Ramos (cell line): Measurements from ENCODE around the gene ARHGAP20.
"Not testable (repeated sequence)": the region's sequence is repeated elsewhere in the genome, so short reads cannot be mapped to it uniquely, and the experiment has no call there.

Experiments used
- in situ Hi-C: fragments of 300-500 bp; cut with MboI; formaldehyde crosslinking; loops from one replicate; pipeline ENCODE4 v1.14.3; 2022; ENCODE audit warnings: low sequenced_read_pairs; ENCODE audit not compliant: unreplicated experiment

ARHGAP20 gene

DNA sequence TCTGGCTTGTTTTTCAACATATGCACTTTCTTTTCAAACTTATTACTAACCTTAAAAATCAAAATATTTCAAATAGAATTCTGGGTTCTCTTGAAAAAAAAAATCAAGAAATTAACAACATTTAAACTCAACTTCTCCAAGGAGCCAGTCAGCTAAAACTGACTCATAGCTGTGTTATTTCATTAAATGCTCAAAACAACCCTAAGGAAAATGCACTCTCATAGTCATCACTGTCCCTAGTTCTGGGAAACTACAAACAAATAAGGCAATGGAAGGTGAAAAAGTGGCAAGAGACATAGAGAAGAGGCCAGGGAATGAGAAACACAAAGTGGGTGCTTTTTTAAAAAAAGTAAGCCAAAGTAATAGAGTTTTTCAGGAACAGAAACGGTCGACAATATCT is 4.1 kb upstream of the ARHGAP20 start:
- in situ Hi-C loops, result no loop called here

DNA sequence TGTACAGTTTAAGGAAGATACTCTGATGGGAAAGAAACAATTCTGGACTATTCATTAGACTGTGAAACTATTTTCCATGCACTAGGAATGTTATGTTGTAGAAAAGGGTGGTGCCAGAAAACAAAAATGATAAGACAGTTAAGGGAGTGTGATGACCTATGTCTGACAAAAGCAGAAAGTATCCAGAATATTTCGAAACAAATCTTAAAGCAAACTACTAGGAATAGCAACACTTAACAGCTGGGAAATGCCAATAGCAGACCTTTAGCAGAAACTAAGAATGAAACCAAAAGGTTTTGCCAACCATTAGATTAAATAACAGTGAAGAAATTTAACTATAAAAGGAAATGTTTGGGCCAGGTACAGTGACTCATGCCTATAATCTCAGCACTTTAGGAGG is 3.3 kb upstream of the ARHGAP20 start:
- in situ Hi-C loops, result no loop called here

DNA sequence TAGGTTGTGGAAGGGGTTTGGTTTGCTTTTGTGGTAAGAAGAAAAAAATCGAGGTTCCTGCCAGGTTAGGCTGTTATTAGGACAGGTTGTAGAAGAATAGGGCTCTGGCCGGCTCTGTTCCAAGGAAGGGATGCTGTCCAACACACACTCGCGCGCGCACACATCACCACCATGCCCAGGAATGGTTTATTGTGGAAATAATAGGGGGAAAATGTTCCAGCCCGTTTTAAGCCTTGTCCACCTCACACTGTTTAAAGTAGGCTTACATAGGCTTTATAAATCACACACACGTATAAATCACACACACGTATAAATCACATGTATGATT is 1.2 kb upstream of the ARHGAP20 start:
- in situ Hi-C loops, result no loop called here

DNA sequence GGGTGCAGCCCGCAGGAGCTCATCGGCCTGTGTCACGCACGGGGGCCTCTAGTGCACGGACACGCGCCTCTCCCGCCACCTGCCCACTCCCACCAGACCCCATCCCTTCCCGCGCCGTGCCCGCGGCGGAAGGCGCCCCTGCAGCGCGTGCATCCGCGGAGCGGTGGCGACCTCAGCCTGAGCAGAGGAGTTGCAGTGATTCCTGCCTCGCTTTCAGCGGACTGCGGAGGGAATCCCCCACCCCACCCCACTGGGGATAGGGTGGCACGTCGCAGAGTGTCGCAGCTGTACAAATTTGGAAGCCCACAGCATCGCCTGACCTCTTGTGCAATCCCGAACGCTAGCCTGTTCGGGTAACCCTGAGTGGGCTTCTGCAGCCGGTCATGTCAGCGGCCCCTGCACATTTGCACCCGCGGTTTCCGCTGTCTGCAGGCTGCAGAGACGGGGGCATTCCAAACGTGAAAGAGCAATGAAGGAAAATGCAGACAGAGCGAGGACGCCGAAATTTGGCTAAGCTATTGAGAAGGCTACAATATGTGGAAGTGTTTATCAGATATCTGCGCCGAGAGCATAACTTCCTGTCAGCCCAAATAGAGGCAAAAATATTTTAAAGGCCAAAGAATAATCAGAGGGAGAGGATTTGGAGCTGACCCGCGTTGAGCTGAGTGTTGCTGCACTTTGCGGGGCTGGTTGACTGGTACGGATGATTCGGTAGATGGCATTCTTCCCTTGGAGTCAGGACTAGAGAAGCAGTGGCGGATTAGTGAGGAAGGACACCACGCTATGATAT is 617 bp upstream of the ARHGAP20 start:
- in situ Hi-C loops, result no loop called here

DNA sequence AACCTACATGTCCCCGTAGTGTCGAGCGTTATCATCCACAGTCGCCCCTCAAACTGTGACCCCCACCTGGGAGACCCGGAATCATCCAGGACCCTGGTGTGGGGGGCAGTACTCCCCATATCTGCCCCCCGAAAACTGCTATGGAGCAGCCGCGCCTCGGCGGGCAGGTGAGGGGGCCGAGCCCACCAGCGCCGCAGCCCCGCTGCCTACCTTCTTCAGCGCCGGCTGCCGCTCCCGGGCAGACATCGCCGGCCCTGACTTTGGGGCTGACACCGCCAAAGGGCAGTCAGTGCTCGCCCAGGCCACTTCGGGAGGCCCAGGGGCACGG is 825 bp downstream of the ARHGAP20 start:
- in situ Hi-C loops, result no loop called here

DNA sequence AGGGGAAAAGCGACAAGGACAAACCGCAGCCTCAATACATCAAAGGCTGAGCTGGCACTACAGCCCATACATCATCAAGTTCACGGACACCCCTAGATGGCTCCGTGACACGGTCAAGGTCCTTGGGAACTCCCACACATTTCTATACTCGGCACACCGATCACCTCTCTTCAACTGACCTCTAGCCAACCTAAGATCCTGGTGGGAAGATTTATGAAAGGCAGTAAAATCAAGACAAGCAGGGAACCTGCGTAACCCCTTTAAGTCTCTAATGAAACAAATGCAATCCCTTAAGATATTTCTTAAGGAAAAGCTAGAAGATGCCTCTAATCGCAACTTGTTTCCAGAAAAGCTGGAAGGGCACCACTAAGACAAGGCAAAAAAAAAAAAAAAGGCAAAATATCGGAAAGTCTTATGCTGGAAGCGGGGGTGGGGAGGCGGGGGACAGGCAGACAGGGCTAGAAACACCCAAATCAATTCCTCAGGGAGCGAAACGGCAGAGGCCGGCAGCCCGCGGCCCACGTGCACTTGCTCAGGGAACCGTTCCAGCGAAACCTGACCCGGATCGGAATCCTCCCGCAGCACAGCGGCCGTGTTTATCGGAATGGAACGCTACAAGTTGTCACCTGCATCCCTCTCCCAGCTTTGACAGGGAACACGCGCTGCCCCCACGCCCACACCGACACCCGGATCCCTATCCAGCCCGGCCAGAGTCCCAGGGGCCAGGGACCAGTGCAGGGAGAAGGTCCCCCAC is 1.4 kb downstream of the ARHGAP20 start:
- in situ Hi-C loops, result no loop called here

DNA sequence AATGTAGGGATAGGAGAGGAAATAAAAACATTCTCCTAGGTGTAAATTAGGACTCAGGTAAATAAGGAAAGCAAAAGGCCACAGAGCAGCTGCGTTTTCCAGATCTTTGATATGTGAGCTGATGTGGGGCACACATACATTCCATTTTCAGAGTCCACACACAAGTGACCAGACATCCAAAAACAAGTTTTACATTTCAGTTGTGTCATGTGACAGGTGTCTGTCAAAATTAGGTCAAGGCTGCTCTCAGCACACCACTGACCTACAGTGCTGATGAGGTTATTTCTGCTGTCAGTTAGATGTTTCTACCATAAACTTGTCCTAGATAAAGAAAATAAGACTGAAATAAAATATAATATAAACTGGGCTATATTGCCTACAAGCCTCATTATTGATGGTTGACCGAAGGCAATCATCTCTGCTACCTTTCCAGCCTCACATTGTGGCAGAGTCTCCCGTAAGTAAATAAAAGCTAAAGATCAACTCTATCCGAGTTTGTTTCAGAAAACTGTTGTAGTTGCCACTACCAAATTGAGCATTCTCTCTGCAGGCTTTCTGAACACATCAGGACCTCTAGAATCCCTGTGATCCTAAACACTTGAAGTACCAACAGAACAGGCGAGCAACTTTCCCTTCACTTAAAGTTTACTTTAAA is 7.9 kb downstream of the ARHGAP20 start:
- in situ Hi-C loops, result no loop called here

DNA sequence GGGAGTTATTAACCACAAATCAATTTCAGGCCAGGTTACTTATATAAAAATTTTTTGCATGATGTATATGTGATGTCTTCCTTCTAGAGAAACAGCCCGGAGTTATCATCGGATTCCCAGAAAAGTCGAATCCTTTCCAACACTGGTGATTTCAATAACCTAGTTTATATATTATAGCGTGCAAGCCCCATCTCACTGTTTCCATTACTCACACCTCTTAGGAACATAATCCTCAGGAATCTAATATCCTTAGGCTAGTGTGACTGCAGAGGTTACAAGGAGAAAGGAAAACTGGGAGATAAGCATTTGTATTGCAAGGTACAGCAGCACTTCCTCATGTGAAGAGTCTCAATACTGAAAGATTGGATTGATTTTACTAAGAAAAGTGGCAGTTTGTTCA is 20.3 kb downstream of the ARHGAP20 start:
- in situ Hi-C loops, result no loop called here

DNA sequence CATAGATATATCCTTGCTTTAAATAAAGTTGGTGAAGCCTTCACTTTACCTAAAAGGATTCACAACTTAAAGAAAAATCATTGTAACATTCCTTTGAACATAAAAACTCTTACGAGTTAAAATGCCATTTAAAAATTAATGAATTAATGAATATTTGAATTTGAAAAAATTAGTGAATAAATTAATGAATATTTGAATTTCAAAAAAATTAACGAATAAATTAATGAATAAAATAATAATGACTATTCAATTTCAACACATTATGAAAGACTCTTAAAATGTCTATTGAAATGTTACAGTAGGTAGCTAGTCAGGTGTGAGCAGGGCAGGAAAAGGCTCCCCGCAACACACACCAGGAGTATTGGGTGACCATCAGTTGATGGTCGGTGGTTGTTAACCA is 22.9 kb downstream of the ARHGAP20 start:
- in situ Hi-C loops, result no loop called here

DNA sequence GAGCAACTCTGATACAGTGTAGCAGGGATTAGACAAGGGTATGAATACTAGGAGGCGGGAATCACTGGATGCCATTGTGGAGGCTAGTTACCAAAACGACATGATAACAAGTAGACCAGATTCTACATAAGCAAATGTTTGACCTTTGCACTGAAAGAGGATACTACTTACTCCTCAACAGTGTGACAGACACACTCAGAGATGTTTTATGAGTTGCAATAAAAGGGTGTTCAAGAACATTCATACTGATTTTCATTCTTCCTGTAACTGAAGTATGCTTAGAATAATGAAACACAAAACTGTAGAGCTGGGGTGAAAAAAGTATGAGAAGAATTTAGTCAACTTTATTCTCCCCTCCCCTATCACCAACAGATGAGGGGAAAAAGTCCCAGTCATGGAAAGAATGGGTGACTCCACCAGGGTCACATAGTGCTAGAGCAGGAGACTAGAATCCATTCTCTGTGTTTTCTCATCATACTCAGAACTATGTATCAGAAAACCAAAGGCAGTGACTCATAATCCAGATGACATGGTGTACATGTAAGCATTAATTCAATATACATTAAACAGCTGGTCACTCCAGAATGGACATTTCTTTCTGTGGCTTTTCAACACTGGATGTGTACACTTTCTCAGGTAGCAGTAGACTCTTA is 32.8 kb downstream of the ARHGAP20 start:
- in situ Hi-C loops, result no loop called here

DNA sequence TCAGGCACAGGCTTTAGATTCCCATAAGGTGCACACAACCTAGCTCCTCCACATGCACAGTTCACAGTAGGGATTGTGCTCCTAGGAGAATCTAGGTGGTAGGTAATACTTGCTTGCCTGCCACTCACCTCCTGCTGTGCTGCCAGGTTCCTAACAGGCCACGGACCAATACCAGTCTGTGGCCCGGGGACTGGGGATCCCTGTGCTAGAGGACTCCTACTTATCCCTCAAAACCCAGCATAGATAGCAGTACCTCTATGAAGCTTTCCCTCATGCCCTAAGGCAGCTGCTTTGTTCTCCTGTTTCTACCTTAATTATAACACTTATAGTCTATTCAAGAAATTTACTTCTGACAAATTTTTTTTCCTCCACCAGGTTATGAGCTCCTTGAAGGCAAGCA is 36.7 kb downstream of the ARHGAP20 start:
- in situ Hi-C loops, result no loop called here

DNA sequence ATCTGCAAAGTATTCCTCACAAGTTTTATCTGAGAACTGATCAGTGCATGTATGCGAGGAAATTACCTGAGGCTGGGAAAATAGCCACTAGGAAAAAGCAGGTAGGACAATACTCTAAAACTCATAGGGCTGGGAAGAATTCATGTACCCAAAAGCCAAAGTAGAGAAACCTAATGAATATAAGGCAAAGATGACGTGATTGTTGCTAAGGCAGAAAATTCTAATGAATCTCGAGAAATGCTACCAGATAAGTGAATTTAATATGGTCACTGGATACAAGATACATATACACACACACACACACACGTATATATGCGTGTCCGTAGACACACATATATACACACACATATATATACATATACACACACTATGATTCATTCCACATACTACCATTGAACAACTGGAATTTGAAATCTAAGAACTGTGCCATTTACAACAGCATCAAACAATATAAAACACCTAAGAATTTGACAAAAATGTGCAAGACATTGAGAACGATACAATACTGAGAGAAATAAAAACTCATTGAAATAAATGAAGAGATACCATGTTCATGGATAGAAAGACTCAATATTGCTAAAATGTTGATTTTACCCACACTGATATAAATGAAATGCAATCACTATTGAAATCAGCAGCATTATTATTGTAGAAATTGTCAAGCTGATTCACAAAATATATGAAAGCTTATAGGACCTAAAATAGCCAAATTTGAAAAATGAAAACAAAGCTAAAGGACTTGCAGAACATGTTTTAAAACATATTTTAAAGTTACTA is 46.4 kb downstream of the ARHGAP20 start:
- in situ Hi-C loops, result no loop called here

DNA sequence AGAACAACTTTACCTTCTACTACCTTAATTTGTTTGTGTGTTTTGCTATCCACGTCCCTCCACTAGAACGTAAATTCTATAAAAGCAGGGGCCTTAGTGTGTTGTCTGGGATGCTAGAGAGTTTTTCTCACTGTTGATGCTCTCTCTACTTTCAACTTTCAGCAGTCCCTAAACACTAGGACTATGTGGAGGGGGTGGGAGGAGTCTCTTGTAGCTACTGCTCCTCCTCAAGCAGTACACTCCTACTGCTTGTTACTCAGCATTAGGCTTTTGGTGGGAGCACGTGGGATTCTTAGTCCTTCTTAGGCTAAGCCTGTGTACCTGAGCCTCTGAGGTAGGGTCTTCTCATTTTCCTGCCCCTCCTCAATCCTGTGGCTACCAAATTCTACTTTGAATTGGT is 56.3 kb downstream of the ARHGAP20 start:
- in situ Hi-C loops, result no loop called here

DNA sequence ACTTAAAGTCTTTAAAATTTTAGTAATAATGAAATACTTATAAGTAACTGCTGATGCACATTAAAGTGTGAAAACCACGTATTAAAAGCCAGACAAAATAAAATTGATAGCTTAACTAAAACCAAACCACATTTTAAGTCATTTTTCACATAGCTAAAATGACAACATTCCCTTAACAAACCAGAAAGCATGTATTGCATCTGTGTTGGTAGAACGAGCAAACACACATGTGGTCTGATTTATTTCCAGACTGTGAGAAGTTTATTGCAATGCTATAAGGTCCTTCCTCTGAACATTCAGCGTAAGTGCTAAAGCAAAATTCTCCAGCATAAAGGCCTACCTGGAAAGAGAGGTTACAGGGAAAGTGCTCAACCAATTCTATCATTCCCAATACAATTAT is 57.8 kb downstream of the ARHGAP20 start:
- in situ Hi-C loops, result no loop called here

DNA sequence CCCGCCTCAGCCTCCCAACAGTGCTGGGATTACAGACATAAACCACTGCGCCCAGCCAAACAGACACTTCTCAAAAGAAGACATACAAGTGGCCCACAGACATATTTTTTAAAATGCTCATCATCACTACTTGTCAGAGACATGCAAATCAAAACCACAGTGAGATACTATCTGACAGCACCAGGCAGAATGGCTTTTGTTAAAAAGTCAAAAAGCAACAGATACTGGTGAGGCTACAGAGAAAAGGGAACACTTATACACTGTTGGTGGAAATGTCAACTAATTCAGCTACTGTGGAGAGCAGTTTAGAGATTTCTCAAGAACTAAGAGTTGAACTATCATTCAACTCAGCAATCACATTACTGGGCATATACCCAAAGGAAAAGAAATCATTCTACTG is 67.0 kb downstream of the ARHGAP20 start:
- in situ Hi-C loops, result no loop called here

DNA sequence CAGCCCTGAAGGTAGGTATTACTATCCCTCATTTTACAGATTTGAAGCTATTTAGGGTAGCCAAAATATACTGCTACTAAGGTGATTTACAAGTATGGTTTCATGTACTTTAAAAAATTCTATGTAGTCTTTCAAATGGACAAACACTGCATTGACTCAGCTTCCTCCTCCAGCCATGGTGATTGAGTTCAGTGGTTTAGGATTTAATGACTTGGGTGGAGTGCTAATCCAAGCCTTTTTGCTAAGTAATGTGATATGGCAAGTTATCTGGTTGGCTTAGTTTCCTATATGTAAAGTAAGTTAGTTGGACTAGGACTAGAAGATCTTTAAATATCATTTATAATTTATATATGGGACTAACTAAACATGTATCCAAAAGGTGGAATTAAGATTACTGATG is 77.9 kb downstream of the ARHGAP20 start:
- in situ Hi-C loops, result no loop called here

DNA sequence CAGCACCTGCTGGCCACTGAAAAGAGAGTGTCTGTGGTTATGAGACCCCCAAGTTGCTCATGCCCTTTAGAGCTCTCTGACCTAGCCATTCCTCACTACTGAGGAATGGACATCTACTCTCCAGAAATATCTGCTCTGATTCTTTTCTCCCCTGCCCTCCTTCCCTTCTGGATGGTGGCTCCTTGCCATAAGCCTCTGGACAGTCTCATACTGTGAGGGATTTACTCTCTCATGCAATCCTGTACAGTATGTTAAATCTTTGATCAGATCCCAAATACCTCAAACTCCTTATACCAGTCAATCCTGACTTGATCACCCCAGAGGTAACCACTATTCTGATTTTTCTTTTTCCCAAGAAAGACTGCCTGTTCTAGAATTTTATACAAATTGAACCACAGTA is 80.7 kb downstream of the ARHGAP20 start:
- in situ Hi-C loops, result no loop called here

DNA sequence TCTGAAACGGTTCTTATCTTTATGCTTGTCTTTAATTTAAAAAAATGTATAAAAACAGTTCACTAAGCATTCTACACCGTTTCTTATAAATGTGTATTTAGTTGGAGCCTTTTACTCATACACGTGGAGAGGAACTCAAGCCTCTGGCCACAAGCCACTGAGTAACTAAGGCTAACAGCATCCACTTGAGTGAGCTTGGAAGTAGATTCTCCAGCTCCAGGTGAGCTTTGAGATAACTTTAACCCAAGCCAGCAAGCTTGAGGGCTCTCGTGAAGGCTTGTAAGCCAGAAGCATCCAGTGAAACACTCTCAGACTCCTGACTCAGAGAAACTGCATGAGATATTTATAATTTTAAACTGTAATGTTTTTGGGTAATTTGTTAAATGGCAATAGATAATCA is 82.6 kb downstream of the ARHGAP20 start:
- in situ Hi-C loops, result no loop called here

DNA sequence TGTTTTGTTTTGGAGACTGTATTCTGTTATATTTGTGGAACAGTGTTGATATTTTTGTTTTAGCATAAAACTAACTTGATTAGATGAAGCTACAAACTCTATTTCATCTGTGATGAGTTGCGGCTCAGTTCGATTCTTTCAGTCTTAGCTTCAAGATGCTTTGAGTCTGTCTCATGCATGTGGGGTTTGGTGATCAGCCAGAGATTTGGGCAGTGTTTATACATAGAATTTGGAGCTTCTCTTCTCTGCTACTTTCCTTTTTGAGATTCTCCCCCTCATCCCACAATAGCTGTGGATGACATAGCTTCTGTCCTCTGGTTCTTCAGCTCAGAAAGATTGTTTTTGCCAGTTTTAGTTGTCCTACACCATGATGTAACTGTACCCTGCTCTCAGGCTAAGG is 90.4 kb downstream of the ARHGAP20 start:
- in situ Hi-C loops, result no loop called here

DNA sequence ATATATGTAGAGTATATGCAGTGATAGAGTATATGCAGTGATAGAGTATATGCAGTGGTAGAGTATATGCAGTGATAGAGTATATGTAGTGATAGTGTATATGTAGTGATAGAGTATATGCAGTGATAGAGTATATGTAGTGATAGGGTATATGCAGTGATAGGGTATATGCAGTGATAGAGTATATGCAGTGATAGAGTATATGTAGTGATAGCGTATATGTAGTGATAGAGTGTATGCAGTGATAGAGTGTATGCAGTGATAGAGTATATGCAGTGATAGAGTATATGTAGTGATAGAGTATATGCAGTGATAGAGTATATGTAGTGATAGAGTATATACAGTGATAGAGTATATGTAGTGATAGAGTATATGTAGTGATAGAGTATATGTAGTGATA is 92.9 kb downstream of the ARHGAP20 start:
- in situ Hi-C loops, result not testable (repeated sequence)
